Duodenal mucosa (tissue), 2 donors: ENCODE data around the gene FTL.
"Not testable (repeated sequence)": the region's sequence is repeated elsewhere in the genome, so short reads cannot be mapped to it uniquely, and the experiment has no call there.

Source experiments
- H3K27ac ChIP-seq: one replicate; pipeline ENCODE4 v1.7.0; 2013; ENCODE audit warnings: low read depth, low read length
- H3K27me3 ChIP-seq, 2 donors: one replicate each; pipeline ENCODE4 v1.7.0; 2013; ENCODE audit warnings: low read length in 2 of 2, control low read depth in 1 of 2; ENCODE audit not compliant: insufficient read depth in 2 of 2, control insufficient read depth in 1 of 2
- H3K36me3 ChIP-seq, 2 donors: one replicate each; pipeline ENCODE4 v1.7.0; 2013; ENCODE audit warnings: low read length in 2 of 2, control low read depth in 1 of 2; ENCODE audit not compliant: insufficient read depth in 2 of 2, control insufficient read depth in 1 of 2
- H3K4me1 ChIP-seq, 2 donors: one replicate each; pipeline ENCODE4 v1.7.0; 2013; ENCODE audit warnings: low read length in 2 of 2, control low read depth in 1 of 2; ENCODE audit not compliant: insufficient read depth in 2 of 2, control insufficient read depth in 1 of 2
- H3K4me3 ChIP-seq, 2 donors: one replicate each; pipeline ENCODE4 v1.7.0; 2013; ENCODE audit warnings: low read length in 2 of 2, low read depth in 1 of 2
- H3K9ac ChIP-seq, 2 donors: one replicate each; pipeline ENCODE4 v1.7.0; 2013; ENCODE audit warnings: low read length in 2 of 2, low read depth in 1 of 2
- H3K9me3 ChIP-seq, 2 donors: one replicate each; pipeline ENCODE4 v1.7.0; 2013; ENCODE audit warnings: low read length in 2 of 2, control low read depth in 1 of 2; ENCODE audit not compliant: control insufficient read depth in 1 of 2

Gene FTL

GRCh38 chr19:48925890-48926289, 39.2 kb upstream of the FTL start:
- not testable (repeated sequence) for H3K9me3 ChIP-seq, H3K27ac ChIP-seq, H3K9ac ChIP-seq, H3K4me3 ChIP-seq, H3K4me1 ChIP-seq, H3K27me3 ChIP-seq
- peaks cover 11 to 22% of the 10 kb centered on the region in 2 donors for H3K36me3 ChIP-seq

- H3K4me1 ChIP-seq: peaks cover 0 to 7% of the 10 kb centered on the region in 2 donors
- no peaks in the 10 kb centered on the region for H3K27me3 ChIP-seq
- peaks cover 6 to 13% of the 10 kb centered on the region in 2 donors for H3K36me3 ChIP-seq
- peak overlapping the region in 1 of 2 donors; percentile 30 for H3K4me3 ChIP-seq
- no peak overlapping the region for H3K9ac ChIP-seq
- H3K27ac ChIP-seq: no peak overlapping the region
- H3K9me3 ChIP-seq: no peaks in the 10 kb centered on the region
These were observed 38.2 kb upstream of the FTL start for GRCh38 chr19:48926909-48927308.

- H3K4me1 ChIP-seq, H3K4me3 ChIP-seq, H3K27ac ChIP-seq: not testable (repeated sequence)
These were observed 37.4 kb upstream of the FTL start for GRCh38 chr19:48927692-48928091.

GRCh38 chr19:48928164-48929025, 36.7 kb upstream of the FTL start:
- Histone ChIP-seq H3K9ac (no peak overlapping the region), H3K9me3 (no peaks in the 10 kb centered on the region), H3K27ac (no peak overlapping the region), H3K27me3 (no peaks in the 10 kb centered on the region), H3K4me1 (peaks cover 6 to 14% of the 10 kb centered on the region in 2 donors), H3K4me3 (no peak overlapping the region), H3K36me3 (no peaks in the 10 kb centered on the region)

More at GRCh38 chr19:48927692-48928091, 37.4 kb upstream of the FTL start:
- not testable (repeated sequence) for H3K9ac ChIP-seq, H3K9me3 ChIP-seq, H3K36me3 ChIP-seq, H3K27me3 ChIP-seq

- Histone ChIP-seq H3K36me3 (no peaks in the 10 kb centered on the region), H3K4me1 (peaks cover 6 to 16% of the 10 kb centered on the region in 2 donors), H3K27me3 (no peaks in the 10 kb centered on the region), H3K4me3 (peak within 1 kb of the TSS; percentile 67 to 77), H3K9me3 (no peaks in the 10 kb centered on the region), H3K27ac (no peak within 1 kb of the TSS), H3K9ac (peak within 1 kb of the TSS; percentile 45 to 66)
These were observed 31.7 kb upstream of the FTL start, which contains the start of gene DHDH for GRCh38 chr19:48933382-48933932. Gene DHDH (plus strand): TSS chr19:48933699. CDS start chr19:48933722, 23 bp downstream.

GRCh38 chr19:48934837-48935236, 30.3 kb upstream of the FTL start:
- Histone ChIP-seq H3K27ac (no peak overlapping the region), H3K36me3 (no peaks in the 10 kb centered on the region), H3K27me3 (no peaks in the 10 kb centered on the region), H3K4me1 (peaks cover 6 to 15% of the 10 kb centered on the region in 2 donors), H3K9me3 (no peaks in the 10 kb centered on the region), H3K4me3 (no peak overlapping the region), H3K9ac (no peak overlapping the region)

- Histone ChIP-seq H3K9me3 (peaks cover 0 to 1% of the 10 kb centered on the region in 2 donors), H3K27ac (no peak overlapping the region), H3K4me1 (peaks cover 6 to 15% of the 10 kb centered on the region in 2 donors), H3K4me3 (no peak overlapping the region), H3K9ac (no peak overlapping the region), H3K36me3 (no peaks in the 10 kb centered on the region), H3K27me3 (no peaks in the 10 kb centered on the region)
These were observed 29.2 kb upstream of the FTL start for GRCh38 chr19:48935864-48936263.

- Histone ChIP-seq H3K4me1 (peaks cover under 1 to 10% of the 10 kb centered on the region in 2 donors), H3K4me3 (no peak overlapping the region), H3K9ac (no peak overlapping the region), H3K27me3 (no peaks in the 10 kb centered on the region), H3K27ac (no peak overlapping the region), H3K9me3 (peaks cover 0 to 5% of the 10 kb centered on the region in 2 donors), H3K36me3 (peaks cover 0 to 2% of the 10 kb centered on the region in 2 donors)
These were observed 26.9 kb upstream of the FTL start for GRCh38 chr19:48938256-48938655.

GRCh38 chr19:48940902-48941301, 24.2 kb upstream of the FTL start:
- H3K27me3 ChIP-seq: no peaks in the 10 kb centered on the region
- H3K36me3 ChIP-seq: peaks cover 0 to 2% of the 10 kb centered on the region in 2 donors
- H3K4me3 ChIP-seq: no peak overlapping the region
- no peak overlapping the region for H3K9ac ChIP-seq
- H3K4me1 ChIP-seq: no peaks in the 10 kb centered on the region
- peaks cover 0 to 5% of the 10 kb centered on the region in 2 donors for H3K9me3 ChIP-seq
- no peak overlapping the region for H3K27ac ChIP-seq

GRCh38 chr19:48943081-48943480, 22.0 kb upstream of the FTL start:
- H3K9me3 ChIP-seq: peaks cover 5% of the 10 kb centered on the region in 2 donors
- no peaks in the 10 kb centered on the region for H3K27me3 ChIP-seq
- no peak overlapping the region for H3K27ac ChIP-seq
- H3K36me3 ChIP-seq: peaks cover 0 to 2% of the 10 kb centered on the region in 2 donors
- H3K9ac ChIP-seq: no peak overlapping the region
- H3K4me1 ChIP-seq: no peaks in the 10 kb centered on the region
- no peak overlapping the region for H3K4me3 ChIP-seq
